ENCODE measurements around the gene KIFBP. TPM values are rescaled to one million over a fixed set of nuclear protein-coding genes. Genes with fewer than 3 reads are reported as not detected.

KIFBP gene
- total and polyA plus RNA-seq, 2 donors (not counting 3 experiments of a cell fraction or from before 2014, with no cell fraction given) = 17.6 to 39.8 TPM

GRCh38 chr10:68959695-68960527 is 28.7 kb upstream of the KIFBP start:
- Histone ChIP-seq H3K9me1 (replicated peaks; ENCODE audit: control insufficient read depth, extremely low read depth, insufficient read depth, low read length) (no peaks in the 10 kb centered on the region), H4K20me1 (replicated peaks; ENCODE audit: control insufficient read depth, extremely low read depth, insufficient read depth, low read length) (peaks cover 11% of the 10 kb centered on the region), H3K9ac (replicated peaks; ENCODE audit: extremely low read depth, insufficient read depth, low read length) (no peak overlapping the region), H3K9me3 (replicated peaks; ENCODE audit: control insufficient read depth, insufficient read depth, low read length) (no peaks in the 10 kb centered on the region), H3K4me1 (ENCODE audit: control insufficient read depth, extremely low read depth, insufficient read depth, low read length) (peaks cover 19% of the 10 kb centered on the region), H3K27ac (ENCODE audit: insufficient read depth, low read depth, low read length) (no peak overlapping the region), H3K36me3 (ENCODE audit: control insufficient read depth in 2 of 2, extremely low read depth in 1 of 2, insufficient read depth in 2 of 2, low read length in 2 of 2) (peaks cover 8 to 37% of the 10 kb centered on the region in 2 experiments), H3K4me2 (ENCODE audit: insufficient read depth, low read length) (no peak overlapping the region), H3K79me2 (ENCODE audit: control insufficient read depth, insufficient read depth, low read length) (peaks cover 83% of the 10 kb centered on the region), H3K4me3 (replicated peaks in 1 of 3; ENCODE audit: insufficient read depth in 1 of 3, low read depth in 1 of 3, low read length in 3 of 3) (no peak overlapping the region), H2AFZ (ENCODE audit: low read depth, low read length) (no peak overlapping the region), H3K27me3 (ENCODE audit: control insufficient read depth in 2 of 2, insufficient read depth in 2 of 2, low read length in 2 of 2) (no peaks in the 10 kb centered on the region)
- ChIA-PET POLR2A (interaction anchor here (0.6 kb wide), 2 partner anchors 26 to 204 kb away, joined by 3 to 4 read pairs; no protein-coding TSS in a partner anchor), CTCF (no interaction called here)
- no TSS peak for BruUV-seq (replicated peaks)
- intact Hi-C loops (cut with micrococcal nuclease) = no loop called here
- TF ChIP-seq GATA2 (IDR thresholded peaks at IDR 0.05; ENCODE audit: insufficient read depth, insufficient read length, low read depth, low read length) = no peak
- TF ChIP-seq FOS (IDR thresholded peaks at IDR 0.05; ENCODE audit: borderline replicate concordance, insufficient read depth, low read length) = no peak
- no peak for TF ChIP-seq MAX (IDR thresholded peaks at IDR 0.05; ENCODE audit: insufficient read depth, insufficient read length)
- TF ChIP-seq MYC (IDR thresholded peaks at IDR 0.05; ENCODE audit: low read depth, low read length) = no peak
- TF ChIP-seq JUN (IDR thresholded peaks at IDR 0.05; ENCODE audit: borderline replicate concordance, insufficient read depth, insufficient read length, low read depth) = no peak
- no peak for TF ChIP-seq POLR2AphosphoS5 (IDR thresholded peaks at IDR 0.05; ENCODE audit: insufficient read depth, low read depth, low read length)
- TF ChIP-seq EZH2 (IDR thresholded peaks at IDR 0.05; ENCODE audit: borderline replicate concordance, low read depth, low read length, severe bottlenecking) = no peak
- no peak for TF ChIP-seq POLR2A (IDR thresholded peaks at IDR 0.05; ENCODE audit: low read depth, low read length)
- TF ChIP-seq CTCF (IDR thresholded peaks at IDR 0.05; ENCODE audit: extremely low read depth in 1 of 2, insufficient read depth in 1 of 2, low read depth in 1 of 2, low read length in 2 of 2) = no peak
- no peak for DNase-seq (ENCODE audit: low read depth, low spot score)
- FAIRE-seq = no peak
- dilution Hi-C loops (cut with MboI; ENCODE audit: extremely low pct_ligation_motif_present, low sequenced_read_pairs) = no loop called here

All from endothelial cell of umbilical vein (primary cell).